Measurements from ENCODE around the gene ACOX3.

DNA sequence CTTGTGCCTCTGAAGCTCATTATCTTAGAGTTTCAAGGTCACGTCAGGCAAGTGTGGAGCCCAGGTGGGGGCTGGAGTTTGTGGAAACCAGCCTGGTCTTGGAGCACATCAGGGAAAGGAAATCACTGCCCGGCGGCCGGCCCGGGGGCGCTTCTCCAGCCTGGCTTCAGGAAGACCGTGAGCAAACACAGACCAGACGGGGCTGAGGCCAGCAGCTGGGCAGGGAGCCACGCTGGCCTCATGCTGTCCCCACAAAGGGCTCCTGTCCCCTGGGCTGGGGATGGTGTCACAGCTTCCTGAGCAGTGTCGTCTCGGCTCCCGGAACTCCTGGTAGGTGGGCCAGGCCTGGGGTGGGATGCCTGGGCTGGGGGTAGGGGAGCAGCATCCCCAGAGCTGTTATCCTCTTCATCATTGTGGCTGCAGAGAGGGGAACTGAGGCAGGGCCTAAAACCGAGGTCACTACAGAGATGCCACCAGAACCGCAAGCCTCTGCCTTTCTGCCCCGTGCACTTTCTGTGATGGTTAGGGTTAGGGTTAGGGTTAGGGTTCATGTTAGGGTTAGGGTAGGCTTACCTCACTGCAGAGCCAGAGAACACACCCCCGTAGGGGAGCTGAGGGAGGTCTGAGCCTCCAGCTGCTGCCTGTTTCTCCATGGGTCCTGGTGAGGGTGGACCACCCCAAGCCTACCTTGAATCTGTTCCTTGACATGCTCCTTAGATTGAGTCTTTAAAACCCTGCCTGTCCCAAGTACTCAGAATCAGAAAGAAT is 93.5 kb downstream of the ACOX3 start:
- TF ChIP-seq POLR2A (IDR thresholded peaks at IDR 0.05; ENCODE audit: low read length): no peak
- TF ChIP-seq GATA1 (IDR thresholded peaks at IDR 0.05; ENCODE audit: low read depth, low read length): no peak

All from erythroblast (primary cell).